OCI-LY7 (cell line): ENCODE data around the gene C15orf40.

ENCODE experiments used
- CTCF ChIP-seq: fragments of 200-600 bp; sonication (generic); conservative IDR thresholded peaks from 2 replicates; pipeline ENCODE4 v1.5.1; 2014; ENCODE audit warnings: mild to moderate bottlenecking, antibody characterized with exemption, low read length, moderate library complexity, mixed read lengths
- EZH2phosphoT487 ChIP-seq: fragments of 200-600 bp; sonication (generic); IDR thresholded peaks from 2 replicates; pipeline ENCODE4 v1.6.1; 2018; ENCODE audit warnings: low read depth, borderline replicate concordance, mild to moderate bottlenecking, mixed run types, antibody characterized with exemption, low read length, moderate library complexity, mixed read lengths

- TF ChIP-seq EZH2phosphoT487, result no peak
- TF ChIP-seq CTCF, result no peak
Measured at GRCh38 chr15:82951472-82952157, 59.8 kb downstream of the C15orf40 start.
